PC-3 (cell line): ENCODE data around the gene TMEM267.

Experiments used
- CTCF ChIP-seq: fragments of 300-600 bp; sonication (generic); conservative IDR thresholded peaks from 2 replicates; pipeline ENCODE4 v1.5.1; 2017; ENCODE audit warnings: antibody characterized with exemption, low read depth, mild to moderate bottlenecking, low read length
- EZH2 ChIP-seq: fragments of 300-600 bp; sonication (generic); IDR thresholded peaks from one replicate; pipeline ENCODE4 v1.6.1; 2017; ENCODE audit warnings: antibody characterized with exemption, mild to moderate bottlenecking, low read length; ENCODE audit not compliant: unreplicated experiment

GRCh38 chr5:43467100-43467499 is 16.6 kb downstream of the TMEM267 start:
- TF ChIP-seq CTCF (no peak), EZH2 (no peak)
